Liver (tissue), 9 donors: ENCODE results near the gene ATP6V1D. TPM values are rescaled to one million over a fixed set of nuclear protein-coding genes. Genes with fewer than 3 reads are reported as not detected.

ENCODE experiments used
- DNase-seq: peaks from one replicate; pipeline ENCODE4 v3.0.0-alpha.2; 2017; ENCODE audit warnings: low spot score
- H3K27ac ChIP-seq, 2 donors: one replicate each; pipeline ENCODE4 v1.7.0; 2013; ENCODE audit warnings: inconsistent platforms in 2 of 2, low read length in 2 of 2, control low read depth in 1 of 2, low read depth in 1 of 2, mild to moderate bottlenecking in 1 of 2
- H3K27me3 ChIP-seq, 4 donors: one replicate each; pipeline versions ENCODE4 v1.6.1 to v1.7.0; 2013; ENCODE audit warnings: low read length in 3 of 4, inconsistent platforms in 1 of 4, mild to moderate bottlenecking in 1 of 4, moderate library complexity in 1 of 4; ENCODE audit not compliant: control insufficient read depth in 4 of 4, insufficient read depth in 4 of 4
- H3K36me3 ChIP-seq, 4 donors: one replicate each; pipeline versions ENCODE4 v1.6.1 to v1.7.0; 2013; ENCODE audit warnings: low read length in 3 of 4, mild to moderate bottlenecking in 3 of 4, low read depth in 1 of 4, moderate library complexity in 1 of 4; ENCODE audit not compliant: control insufficient read depth in 4 of 4, insufficient read depth in 3 of 4
- H3K4me1 ChIP-seq, 4 donors: one replicate each; pipeline versions ENCODE4 v1.6.1 to v1.7.0; 2013; ENCODE audit warnings: low read length in 3 of 4, mild to moderate bottlenecking in 3 of 4, moderate library complexity in 1 of 4; ENCODE audit not compliant: control insufficient read depth in 4 of 4, insufficient read depth in 4 of 4
- H3K4me3 ChIP-seq, 3 donors: one replicate each; pipeline versions ENCODE4 v1.6.1 to v1.7.0; 2013; ENCODE audit warnings: low read length in 3 of 3, control low read depth in 1 of 3, low read depth in 1 of 3, mild to moderate bottlenecking in 1 of 3
- H3K9ac ChIP-seq, 2 donors: one replicate each; pipeline ENCODE4 v1.7.0; 2013; ENCODE audit warnings: low read length in 2 of 2, mild to moderate bottlenecking in 2 of 2, moderate library complexity in 2 of 2, control low read depth in 1 of 2, low read depth in 1 of 2
- H3K9me3 ChIP-seq, 4 donors: one replicate each; pipeline versions ENCODE4 v1.6.1 to v1.7.0; 2013; ENCODE audit warnings: low read length in 3 of 4; ENCODE audit not compliant: control insufficient read depth in 4 of 4
- ATF3 ChIP-seq: IDR thresholded peaks from 2 replicates; pipeline ENCODE4 v1.6.1; 2016; ENCODE audit warnings: antibody characterized with exemption
- CTCF ChIP-seq: fragments of 150-350 bp; IDR thresholded peaks from 2 replicates; pipeline ENCODE4 v1.5.1; 2017; ENCODE audit warnings: improper control_type of control experiment, low read depth, low read length; ENCODE audit not compliant: missing input control
- EGR1 ChIP-seq, 2 donors: IDR thresholded peaks; 2 replicates each; pipeline ENCODE4 v1.6.1; 2016 to 2018; ENCODE audit warnings: antibody characterized with exemption in 2 of 2, low read depth in 2 of 2
- FOXA1 ChIP-seq: IDR thresholded peaks from 2 replicates; pipeline ENCODE4 v1.6.1; 2016; ENCODE audit warnings: antibody characterized with exemption
- FOXA2 ChIP-seq: IDR thresholded peaks from 2 replicates; pipeline ENCODE4 v1.6.1; 2016; ENCODE audit warnings: antibody characterized with exemption
- HNF4A ChIP-seq, 2 donors: conservative IDR thresholded peaks; 2 replicates each; pipeline ENCODE4 v1.6.1; 2016; ENCODE audit warnings: antibody characterized with exemption in 2 of 2, mild to moderate bottlenecking in 2 of 2
- HNF4G ChIP-seq: IDR thresholded peaks from 2 replicates; pipeline ENCODE4 v1.6.1; 2016; ENCODE audit warnings: antibody characterized with exemption
- JUND ChIP-seq, 2 donors: IDR thresholded peaks; 2 replicates each; pipeline ENCODE4 v1.6.1; 2016; ENCODE audit warnings: antibody characterized with exemption in 2 of 2
- MAX ChIP-seq: IDR thresholded peaks from 2 replicates; pipeline ENCODE4 v1.6.1; 2016; ENCODE audit warnings: antibody characterized with exemption
- NR2F2 ChIP-seq: IDR thresholded peaks from 2 replicates; pipeline ENCODE4 v1.6.1; 2016; ENCODE audit warnings: antibody characterized with exemption
- RAD21 ChIP-seq, 2 donors: IDR thresholded peaks; 2 replicates each; pipeline ENCODE4 v1.6.1; 2016; ENCODE audit warnings: antibody characterized with exemption in 2 of 2, mild to moderate bottlenecking in 2 of 2
- REST ChIP-seq: IDR thresholded peaks from 2 replicates; pipeline ENCODE4 v1.6.1; 2016; ENCODE audit warnings: antibody characterized with exemption, mild to moderate bottlenecking
- RXRA ChIP-seq, 2 donors: IDR thresholded peaks; 2 replicates each; pipeline ENCODE4 v1.6.1; 2017 to 2018; ENCODE audit warnings: antibody characterized with exemption in 2 of 2, mild to moderate bottlenecking in 1 of 2
- SP1 ChIP-seq: IDR thresholded peaks from 2 replicates; pipeline ENCODE4 v1.6.1; 2018; ENCODE audit warnings: antibody characterized with exemption, mild to moderate bottlenecking
- YY1 ChIP-seq: IDR thresholded peaks from 2 replicates; pipeline ENCODE4 v1.6.1; 2016; ENCODE audit warnings: antibody characterized with exemption, mild to moderate bottlenecking
- ZBTB33 ChIP-seq: IDR thresholded peaks from 2 replicates; pipeline ENCODE4 v1.6.1; 2016; ENCODE audit warnings: antibody characterized with exemption
- WGBS: extraction: QIAGEN DNeasy Blood & Tissue Kit; methylation state at CpG from one replicate; pipeline ENCODE4 v1.1.7; 2013; 5-methylcytosine and 5-hydroxymethylcytosine counted together
- polyA plus RNA-seq, 2 donors: library from polyadenylated mRNA; stranded (reverse) in 1 of 2; unstranded in 1 of 2; fragments of 200-250 nt in 1 of 2; fragments of >200 nt in 1 of 2; fragmentation: Nextera tagmentation in 1 of 2; extraction: Ambion mirVana in 1 of 2; gene quantifications; one replicate each; pipeline versions ENCODE4 v1.2.1 to v1.2.3, GENCODE V29; 2013 to 2015
- total RNA-seq, 2 donors: library from RNA; depleted of rRNA; stranded (reverse); fragments of >200 nt; gene quantifications; one replicate each; pipeline ENCODE4 v1.2.3, GENCODE V29; 2014
- donor health status: healthy.
- donor health status: healthy.
- donor health status: healthy.
- donor health status: healthy.
- donor health status: healthy.

ATP6V1D gene
- total and polyA plus RNA-seq, 4 donors: 22.6 to 53.2 (median 42.8) TPM

GRCh38 chr14:67392123-67392522 lies 32.5 kb upstream of the ATP6V1D start:
- WGBS: 90% methylated on average over 3 of the region's 3 CpGs
- H3K27ac ChIP-seq: no peak overlapping the region

More at GRCh38 chr14:67392123-67392522, 32.5 kb upstream of the ATP6V1D start:
- Histone ChIP-seq H3K9ac (no peak overlapping the region), H3K9me3 (no peaks in the 10 kb centered on the region), H3K36me3 (peaks cover 0 to 7% (median under 1%) of the 10 kb centered on the region in 4 donors), H3K27me3 (no peaks in the 10 kb centered on the region), H3K4me3 (no peak overlapping the region), H3K4me1 (peaks cover 2 to 12% (median 7%) of the 10 kb centered on the region in 4 donors)
- DNase-seq: no peak
- TF ChIP-seq FOXA1 (no peak), RXRA (IDR thresholded peaks at IDR 0.05) (no peak), REST (no peak), RAD21 (IDR thresholded peaks at IDR 0.05) (no peak), JUND (IDR thresholded peaks at IDR 0.05) (no peak), HNF4G (no peak), SP1 (no peak), FOXA2 (no peak), YY1 (no peak), EGR1 (IDR thresholded peaks at IDR 0.05; ENCODE audit: low read depth in 2 of 2) (no peak), CTCF (no peak), ATF3 (no peak), NR2F2 (no peak), HNF4A (conservative IDR thresholded peaks at IDR 0.05) (no peak), MAX (no peak), ZBTB33 (no peak)
